HS-5 (cell line): Measurements from ENCODE around the gene AQR.
"Not testable (repeated sequence)": the region's sequence is repeated elsewhere in the genome, so short reads cannot be mapped to it uniquely, and the experiment has no call there.

ENCODE experiments used
- DNase-seq: peaks from one replicate; pipeline ENCODE4 v3.0.0-alpha.2; 2012; ENCODE audit warnings: low read depth

AQR gene

DNA sequence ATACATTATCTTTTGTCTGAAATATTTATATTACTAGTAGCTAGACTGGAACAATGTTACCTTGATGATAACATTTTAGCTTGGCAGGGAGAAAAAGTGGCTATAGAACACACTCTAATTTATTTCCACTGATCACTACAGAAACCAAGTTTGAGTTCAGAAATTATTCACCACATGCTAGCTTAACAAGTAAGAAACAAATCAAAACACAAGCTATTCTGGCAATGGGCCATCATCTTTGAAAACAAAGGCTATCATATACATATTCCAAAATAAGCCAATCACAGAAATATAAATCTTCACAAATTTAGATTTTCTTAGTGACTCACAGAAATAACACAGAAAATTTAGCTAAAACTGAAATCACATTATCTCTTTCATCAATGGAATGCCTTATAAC lies 17.1 kb downstream of the AQR start:
- DNase-seq, result no peak

GRCh38 chr15:34951993-34952392 lies 17.5 kb downstream of the AQR start:
- DNase-seq, result no peak

DNA sequence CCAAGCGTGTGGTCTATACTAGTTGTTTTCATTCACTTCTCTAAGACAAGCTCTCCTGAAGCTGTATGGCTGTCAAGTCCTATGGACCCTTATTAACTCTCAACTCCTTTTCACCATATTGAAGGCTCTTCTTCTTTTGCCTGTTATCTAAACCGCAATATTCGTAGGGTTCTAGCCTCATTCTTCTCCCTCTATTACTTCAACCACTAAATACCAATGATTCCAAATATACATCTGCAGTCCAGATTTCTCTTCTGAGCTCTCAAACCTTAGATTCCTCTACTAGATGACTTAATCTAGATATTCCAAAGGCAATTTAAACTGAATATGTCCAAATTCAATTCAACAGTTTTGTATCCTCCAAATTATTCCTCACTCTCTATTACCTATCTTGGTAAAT lies 24.6 kb downstream of the AQR start:
- no peak for DNase-seq

GRCh38 chr15:34943711-34944110 lies 25.8 kb downstream of the AQR start:
- no peak for DNase-seq

DNA sequence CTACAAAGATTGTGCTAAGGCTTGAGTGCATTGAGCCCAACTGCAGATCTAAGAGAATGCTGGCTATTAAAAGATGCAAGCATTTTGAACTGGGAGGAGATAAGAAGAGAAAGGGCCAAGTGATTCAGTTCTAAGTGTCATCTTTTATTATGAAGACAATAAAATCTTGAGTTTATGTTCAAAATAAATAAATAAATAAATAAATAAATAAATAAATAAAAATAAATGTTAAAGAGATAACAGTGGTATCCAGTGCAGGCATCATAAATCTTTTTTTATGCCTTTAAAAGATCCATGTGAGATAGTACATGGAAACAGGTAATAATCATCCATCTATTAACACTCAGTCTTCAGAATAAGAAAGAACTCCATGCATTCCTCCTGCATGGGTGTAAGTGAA lies 26.3 kb downstream of the AQR start:
- not testable (repeated sequence) for DNase-seq

DNA sequence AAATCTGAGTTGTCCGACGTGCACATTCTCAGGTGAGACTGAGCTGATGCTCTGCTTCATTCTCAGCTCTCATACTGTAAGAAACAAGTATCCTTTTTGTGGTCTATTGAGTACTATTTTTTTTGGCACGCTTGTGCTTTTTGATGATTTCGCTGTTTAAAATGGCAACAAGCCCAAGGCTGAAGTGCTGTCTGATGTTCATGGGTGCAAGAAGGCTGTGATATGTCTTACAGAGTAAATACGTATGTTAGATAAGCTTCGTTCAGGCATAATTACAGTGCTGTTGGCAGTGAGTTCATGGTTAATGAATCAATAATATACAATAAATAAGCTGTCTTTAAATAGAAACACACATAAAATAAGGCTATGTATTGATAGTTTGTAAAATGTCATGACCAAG lies 27.2 kb downstream of the AQR start:
- no peak for DNase-seq

GRCh38 chr15:34941831-34942230 lies 27.7 kb downstream of the AQR start:
- DNase-seq, result no peak

DNA sequence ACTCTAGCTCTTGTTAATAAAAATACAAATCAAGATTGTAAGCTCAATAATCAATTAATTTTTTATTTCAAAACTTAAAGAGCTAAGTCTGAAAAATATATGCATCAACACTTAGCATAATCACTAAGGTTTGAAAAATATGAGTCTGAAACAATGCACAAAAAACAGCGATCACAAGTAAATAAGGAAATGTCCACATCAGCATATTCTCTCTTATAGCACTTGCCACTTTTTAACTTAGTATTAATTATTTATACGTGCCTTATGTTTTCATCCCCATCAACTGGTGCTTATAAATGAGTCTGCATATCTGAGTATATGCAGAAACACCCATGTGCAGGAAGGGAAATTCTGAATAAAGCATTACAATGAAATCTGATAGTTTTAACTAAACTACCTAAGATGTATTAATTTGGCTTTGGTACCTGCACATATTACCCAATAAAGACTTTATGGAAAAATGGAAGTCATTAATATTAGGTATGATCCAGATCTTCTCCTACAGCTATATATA lies 28.3 kb downstream of the AQR start:
- no peak for DNase-seq

GRCh38 chr15:34933432-34933975 lies 36.0 kb downstream of the AQR start:
- DNase-seq, result no peak

DNA sequence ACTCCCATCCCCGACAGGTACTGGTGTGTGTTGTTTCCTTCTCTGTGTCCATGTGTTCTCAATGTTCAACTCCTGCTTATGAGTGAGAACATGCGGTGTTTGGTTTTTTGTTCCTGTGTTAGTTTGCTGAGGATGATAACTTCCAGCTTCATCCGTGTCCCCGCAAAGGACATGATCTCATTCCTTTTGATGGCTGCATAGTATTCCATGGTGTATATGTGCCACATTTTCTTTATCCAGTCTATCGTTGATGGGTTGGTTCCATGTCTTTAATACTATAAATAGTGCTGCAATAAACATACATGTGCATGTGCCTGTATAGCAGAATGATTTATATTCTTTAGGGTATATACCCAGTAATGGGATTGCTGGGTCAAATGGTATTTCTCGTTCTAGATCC lies 41.2 kb downstream of the AQR start:
- DNase-seq, result not testable (repeated sequence)

- DNase-seq, result no peak
Observed at GRCh38 chr15:34927726-34928125, 41.8 kb downstream of the AQR start.

GRCh38 chr15:34914317-34914716 lies 55.2 kb downstream of the AQR start:
- DNase-seq, result no peak

DNA sequence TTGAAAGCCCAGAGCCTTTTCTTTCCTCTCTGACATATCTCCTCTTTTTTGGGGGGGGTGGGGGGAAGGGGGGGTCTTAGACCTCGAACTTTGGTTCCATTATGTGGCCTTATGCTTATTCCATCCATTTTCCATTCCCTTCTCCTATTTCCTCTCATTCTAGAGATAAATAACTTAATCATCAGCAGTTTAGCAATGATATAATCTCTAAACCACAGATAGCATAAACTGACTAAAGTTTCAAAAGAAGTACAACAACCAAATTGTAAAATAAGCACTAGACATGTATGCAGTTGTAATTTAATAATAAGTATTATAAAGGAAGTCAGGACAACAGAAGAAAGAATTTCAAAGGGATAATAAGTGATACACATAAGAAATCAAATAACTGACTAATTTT lies 64.5 kb downstream of the AQR start:
- DNase-seq, result no peak

GRCh38 chr15:34904527-34904926 lies 65.0 kb downstream of the AQR start:
- no peak for DNase-seq

GRCh38 chr15:34900748-34901147 lies 68.8 kb downstream of the AQR start:
- no peak for DNase-seq

DNA sequence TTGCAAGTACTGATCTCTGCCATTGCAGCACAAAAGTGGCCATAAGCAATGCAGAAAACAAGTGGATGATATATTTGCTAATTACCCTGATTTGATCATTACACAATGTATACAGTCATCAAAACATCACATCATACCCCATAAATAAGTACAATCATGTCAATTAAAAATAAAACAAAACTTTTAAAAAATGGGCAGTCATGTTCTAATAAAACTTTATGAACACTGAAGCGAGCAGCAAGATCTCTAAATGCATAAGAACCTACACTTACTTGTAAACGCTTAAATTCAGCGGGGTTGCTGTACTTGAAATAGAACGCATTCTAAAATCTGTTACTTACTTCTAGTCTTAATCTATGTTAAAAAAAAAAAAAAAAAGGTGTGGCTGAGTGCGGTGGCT lies 73.4 kb downstream of the AQR start:
- no peak for DNase-seq

DNA sequence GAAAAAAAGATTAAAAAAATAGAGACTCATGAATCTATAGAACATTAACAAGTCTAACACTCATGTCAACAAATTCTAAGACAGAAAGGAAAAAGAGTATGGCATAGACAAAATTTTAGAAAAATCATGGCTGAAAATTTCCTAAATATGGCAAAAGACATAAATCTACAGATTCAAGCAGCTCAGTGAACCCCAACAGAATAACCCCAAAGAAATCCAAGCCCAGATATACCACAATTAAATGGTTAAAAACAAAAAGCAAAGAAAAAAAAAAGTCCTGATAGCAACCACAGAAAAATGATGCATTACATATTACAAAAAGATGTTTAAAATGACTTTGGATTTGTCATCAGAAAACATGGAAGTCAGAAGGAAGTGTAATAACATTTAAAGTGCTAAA lies 75.6 kb downstream of the AQR start:
- no peak for DNase-seq

DNA sequence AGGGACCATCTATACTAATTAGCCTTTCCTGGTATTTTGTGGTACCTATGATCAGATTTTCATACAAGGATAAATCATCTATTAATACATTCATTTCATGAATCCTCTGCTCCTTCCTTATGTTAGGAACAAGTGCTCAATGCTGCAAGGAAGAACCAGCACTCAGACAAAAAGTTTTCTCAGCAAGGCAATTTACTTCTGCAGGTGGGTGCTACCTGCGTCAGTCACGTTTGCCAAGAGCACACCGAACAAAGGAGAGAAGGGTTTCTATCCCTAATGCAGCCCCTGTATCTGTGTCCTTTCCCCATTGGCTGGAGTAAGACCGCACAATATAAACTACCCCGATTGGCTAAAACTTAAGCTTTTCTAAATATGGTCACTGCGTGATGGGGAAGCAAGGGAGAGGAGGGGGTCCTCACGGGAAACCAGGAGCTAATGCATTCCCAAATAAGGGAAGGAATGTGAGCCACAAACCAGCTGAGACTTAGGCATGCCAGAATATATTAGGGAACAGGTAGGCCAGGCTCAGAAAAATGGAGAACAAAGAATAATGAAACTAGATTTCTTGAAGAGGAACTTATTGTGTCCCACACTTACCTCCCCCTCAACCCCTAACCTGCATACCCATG lies 76.5 kb downstream of the AQR start:
- DNase-seq, result no peak

DNA sequence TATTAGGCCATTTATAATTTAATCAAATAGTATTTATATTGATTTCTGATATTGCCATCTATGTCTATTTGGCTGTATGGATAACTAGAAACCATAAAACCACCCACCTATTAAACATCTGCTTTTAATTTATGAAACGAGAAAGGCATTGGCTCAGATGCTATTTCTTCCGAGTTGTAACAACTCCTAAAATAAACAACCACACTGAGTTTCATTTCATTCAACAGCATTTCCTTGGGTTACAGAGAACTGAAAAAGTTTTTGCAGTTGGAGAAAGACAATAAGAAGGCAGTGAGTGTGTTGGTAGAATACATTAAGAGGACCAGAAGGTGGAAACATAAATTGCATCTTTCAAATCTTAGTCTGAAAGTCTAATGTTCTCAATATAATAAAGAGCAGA lies 79.1 kb downstream of the AQR start:
- no peak for DNase-seq

GRCh38 chr15:34889476-34889875 lies 80.1 kb downstream of the AQR start:
- peak; percentile 15 for DNase-seq

DNA sequence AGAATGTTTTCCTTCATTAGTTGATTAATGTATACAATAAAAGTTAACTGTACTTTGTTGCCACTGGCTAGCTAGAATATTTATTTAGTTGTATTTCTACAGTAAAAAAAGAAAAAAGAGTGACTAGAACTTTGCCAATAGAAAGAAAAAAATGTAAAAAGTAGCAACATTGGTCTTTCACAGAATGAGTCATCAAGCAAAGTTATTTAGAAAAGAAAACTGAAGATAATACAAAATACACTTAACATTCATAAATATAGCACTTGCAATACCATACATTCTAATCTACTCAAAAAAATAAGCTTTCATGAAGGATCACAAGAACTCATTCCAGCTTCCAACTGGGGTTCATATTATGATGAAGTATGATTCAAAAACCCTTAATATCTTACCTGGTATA lies 83.4 kb downstream of the AQR start:
- DNase-seq, result no peak

- DNase-seq, result no peak
Observed at GRCh38 chr15:34883633-34884032, 85.9 kb downstream of the AQR start.

GRCh38 chr15:34883042-34883441 lies 86.5 kb downstream of the AQR start:
- DNase-seq, result no peak

GRCh38 chr15:34879107-34879506 lies 90.4 kb downstream of the AQR start:
- no peak for DNase-seq
